Smooth muscle cell (in vitro differentiated cells): ENCODE data around the gene BDNF. TPM values are rescaled to one million over a fixed set of nuclear protein-coding genes. Genes with fewer than 3 reads are reported as not detected.

Experiments
- DNase-seq: peaks from one replicate; lab custom pipeline; 2025; ENCODE audit not compliant: unreplicated experiment; lab: John Stamatoyannopoulos, UW
- H2AFZ ChIP-seq: fragments of 200-600 bp; sonication (generic); 2 replicates; pipeline ENCODE4 v1.6.0; 2016; ENCODE audit warnings: antibody characterized with exemption, low read depth, mild to moderate bottlenecking
- H3F3A ChIP-seq: fragments of 200-600 bp; sonication (generic); 2 replicates; pipeline ENCODE4 v1.6.0; 2017; ENCODE audit warnings: antibody characterized with exemption, low read depth
- H3K27ac ChIP-seq: fragments of 200-600 bp; sonication (generic); 2 replicates; pipeline ENCODE4 v1.5.1; 2016; ENCODE audit warnings: low read depth, mild to moderate bottlenecking
- H3K27me3 ChIP-seq: fragments of 200-600 bp; sonication (generic); 2 replicates; pipeline ENCODE4 v1.6.1; 2016; ENCODE audit warnings: low read depth, mild to moderate bottlenecking
- H3K36me3 ChIP-seq: fragments of 200-600 bp; sonication (generic); 2 replicates; pipeline ENCODE4 v1.5.1; 2016; ENCODE audit warnings: low read depth
- H3K4me1 ChIP-seq: fragments of 200-600 bp; sonication (generic); 2 replicates; pipeline ENCODE4 v1.5.1; 2016; ENCODE audit warnings: low read depth
- H3K4me2 ChIP-seq: fragments of 200-600 bp; sonication (generic); 2 replicates; pipeline ENCODE4 v1.6.0; 2016; ENCODE audit warnings: mild to moderate bottlenecking
- H3K4me3 ChIP-seq: fragments of 200-600 bp; sonication (generic); 2 replicates; pipeline ENCODE4 v1.5.1; 2016; ENCODE audit warnings: mild to moderate bottlenecking
- H3K79me2 ChIP-seq: fragments of 200-600 bp; sonication (generic); 2 replicates; pipeline ENCODE4 v1.6.0; 2016; ENCODE audit warnings: low read depth, mild to moderate bottlenecking
- H3K9ac ChIP-seq: fragments of 200-600 bp; sonication (generic); 2 replicates; pipeline ENCODE4 v1.6.0; 2016; ENCODE audit warnings: low read depth
- H3K9me3 ChIP-seq: fragments of 200-600 bp; sonication (generic); replicated peaks from 2 replicates; pipeline ENCODE4 v1.5.1; 2016; ENCODE audit warnings: low read depth
- H4K20me1 ChIP-seq: fragments of 200-600 bp; sonication (generic); 2 replicates; pipeline ENCODE4 v1.6.0; 2016; ENCODE audit warnings: low read depth
- CTCF ChIP-seq: fragments of 200-600 bp; sonication (generic); IDR thresholded peaks from 2 replicates; pipeline ENCODE4 v1.5.1; 2017; ENCODE audit warnings: borderline replicate concordance, mild to moderate bottlenecking, antibody characterized with exemption; ENCODE audit not compliant: insufficient read depth, poor library complexity, severe bottlenecking
- WGBS: methylation state at CpG from one replicate; pipeline ENCODE4 v1.1.7; 2016; ENCODE audit warnings: low lambda C conversion rate; 5-methylcytosine and 5-hydroxymethylcytosine counted together
- polyA plus RNA-seq: library from polyadenylated mRNA; unstranded; fragments of >200 nt; fragmentation: Nextera tagmentation; extraction: Ambion mirVana; gene quantifications from 2 replicates; pipeline ENCODE4 v1.2.1, GENCODE V29; 2016
- total RNA-seq: library from RNA; depleted of rRNA; stranded (reverse); fragments of >200 nt; gene quantifications from 2 replicates; pipeline ENCODE4 v1.2.3, GENCODE V29; 2014

Gene BDNF
- total and polyA plus RNA-seq, 2 experiments from 2014 or later: 5.6 to 8.2 TPM

GRCh38 chr11:27719546-27719925 is 19.3 kb upstream of the BDNF start:
- Histone ChIP-seq H3K27me3 (peaks cover 49% of the 10 kb centered on the region), H3K79me2 (no peaks in the 10 kb centered on the region), H2AFZ (peak overlapping the region; percentile 84), H3K9me3 (no peaks in the 10 kb centered on the region), H3K27ac (no peak overlapping the region), H3K9ac (no peak overlapping the region), H3K4me1 (peaks cover 8% of the 10 kb centered on the region), H4K20me1 (no peaks in the 10 kb centered on the region), H3F3A (peaks cover 3% of the 10 kb centered on the region), H3K4me3 (peak overlapping the region; percentile 58), H3K36me3 (no peaks in the 10 kb centered on the region), H3K4me2 (peak overlapping the region; percentile 89)
- WGBS: 1% methylated on average over 4 of the region's 16 CpGs
- no peak for DNase-seq
- TF ChIP-seq CTCF: no peak

GRCh38 chr11:27718863-27719545 is 18.7 kb upstream of the BDNF start:
- Histone ChIP-seq H3K4me1 (peaks cover 8% of the 10 kb centered on the region), H3K27me3 (peaks cover 43% of the 10 kb centered on the region), H2AFZ (peak overlapping the region; percentile 84), H3K9me3 (no peaks in the 10 kb centered on the region), H4K20me1 (no peaks in the 10 kb centered on the region), H3F3A (peaks cover 3% of the 10 kb centered on the region), H3K79me2 (no peaks in the 10 kb centered on the region), H3K4me2 (peak overlapping the region; percentile 89), H3K27ac (no peak overlapping the region), H3K36me3 (no peaks in the 10 kb centered on the region), H3K9ac (no peak overlapping the region), H3K4me3 (peak overlapping the region; percentile 58)
- no peak for DNase-seq
- no peak for TF ChIP-seq CTCF
- 1% methylated on average over 25 of the region's 52 CpGs for WGBS

- Histone ChIP-seq H3K36me3 (no peaks in the 10 kb centered on the region), H3K79me2 (no peaks in the 10 kb centered on the region), H3K4me2 (peak overlapping the region; percentile 89), H3K9me3 (no peaks in the 10 kb centered on the region), H3K27me3 (peaks cover 37% of the 10 kb centered on the region), H3K9ac (no peak overlapping the region), H3K4me3 (peak overlapping the region; percentile 58), H2AFZ (peak overlapping the region; percentile 84), H4K20me1 (no peaks in the 10 kb centered on the region), H3F3A (peaks cover 3% of the 10 kb centered on the region), H3K4me1 (peaks cover 8% of the 10 kb centered on the region), H3K27ac (no peak overlapping the region)
- TF ChIP-seq CTCF: no peak
- WGBS: 3% methylated on average over 29 of the region's 30 CpGs
- DNase-seq: no peak
Measured at GRCh38 chr11:27718346-27718862, 18.1 kb upstream of the BDNF start.

DNA sequence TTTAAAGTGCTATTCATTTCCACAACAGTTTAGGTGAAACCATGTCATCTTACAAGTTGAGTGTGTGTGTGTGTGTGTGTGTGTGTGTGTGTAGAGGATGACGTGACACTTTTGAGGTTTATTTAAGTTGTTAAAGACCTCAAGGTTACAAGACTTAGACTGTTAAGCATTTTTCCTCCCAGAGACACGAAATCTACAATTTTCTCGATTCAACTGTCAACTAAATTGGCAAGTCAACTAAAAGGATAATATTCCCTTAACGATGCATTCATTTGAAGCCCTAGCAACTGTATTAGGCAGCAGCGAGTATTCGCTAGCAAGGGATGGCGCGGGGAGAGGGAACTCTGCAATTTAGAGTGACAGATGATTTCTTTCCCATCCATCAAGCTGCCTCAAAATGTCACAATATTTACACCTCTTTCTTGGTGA is 17.6 kb upstream of the BDNF start:
- Histone ChIP-seq H3K4me1 (peaks cover 8% of the 10 kb centered on the region), H3K9me3 (no peaks in the 10 kb centered on the region), H3K4me2 (peak overlapping the region; percentile 89), H3K36me3 (no peaks in the 10 kb centered on the region), H3F3A (peaks cover 3% of the 10 kb centered on the region), H2AFZ (no peak overlapping the region), H3K79me2 (no peaks in the 10 kb centered on the region), H3K27me3 (peaks cover 31% of the 10 kb centered on the region), H4K20me1 (no peaks in the 10 kb centered on the region), H3K4me3 (peak overlapping the region; percentile 58), H3K9ac (no peak overlapping the region), H3K27ac (no peak overlapping the region)
- 5% methylated on average over 8 of the region's 8 CpGs for WGBS
- DNase-seq: no peak
- TF ChIP-seq CTCF: no peak
